PC-9 (cell line): Measurements from ENCODE around the gene VSTM5.

Experiments used
- CTCF ChIP-seq: fragments of 200-600 bp; sonication (generic); conservative IDR thresholded peaks from 2 replicates; pipeline ENCODE4 v1.6.1; 2017; ENCODE audit warnings: mixed run types, antibody characterized with exemption, mild to moderate bottlenecking, moderate library complexity
- EZH2 ChIP-seq: fragments of 200-600 bp; sonication (generic); IDR thresholded peaks from 2 replicates; pipeline ENCODE4 v1.8.0; 2017; ENCODE audit warnings: antibody characterized with exemption, low read depth

- TF ChIP-seq EZH2 (no peak), CTCF (no peak)
These were observed 20.2 kb upstream of the VSTM5 start for GRCh38 chr11:93870616-93871015.
